GM10266 (cell line): ENCODE measurements around the gene LIN7A.
"Not testable (repeated sequence)": the region's sequence is repeated elsewhere in the genome, so short reads cannot be mapped to it uniquely, and the experiment has no call there.

Experiments
- DNase-seq: peaks from one replicate; pipeline ENCODE4 v3.0.0; 2012; ENCODE audit errors: extremely low spot score
- CTCF ChIP-seq: IDR thresholded peaks from 2 replicates; pipeline ENCODE4 v1.5.1; 2012; ENCODE audit warnings: mild to moderate bottlenecking, low read depth; ENCODE audit not compliant: control insufficient read depth, insufficient read depth; ENCODE audit errors: missing control alignments

LIN7A gene

GRCh38 chr12:80794551-80794950 is 143.2 kb downstream of the LIN7A start:
- TF ChIP-seq CTCF: no peak
- no peak for DNase-seq

GRCh38 chr12:80792861-80793260 is 144.9 kb downstream of the LIN7A start:
- no peak for DNase-seq
- no peak for TF ChIP-seq CTCF

- DNase-seq: no peak
- no peak for TF ChIP-seq CTCF
Measured at GRCh38 chr12:80791863-80792262, 145.9 kb downstream of the LIN7A start.

- not testable (repeated sequence) for DNase-seq
Measured at GRCh38 chr12:80788407-80788806, 149.3 kb downstream of the LIN7A start.

GRCh38 chr12:80782963-80783470 is 154.7 kb downstream of the LIN7A start:
- DNase-seq: not testable (repeated sequence)

GRCh38 chr12:80781313-80781712 is 156.4 kb downstream of the LIN7A start:
- no peak for TF ChIP-seq CTCF
- DNase-seq: no peak

GRCh38 chr12:80780746-80781145 is 157.0 kb downstream of the LIN7A start:
- TF ChIP-seq CTCF: no peak
- DNase-seq: no peak

GRCh38 chr12:80778005-80778541 is 159.7 kb downstream of the LIN7A start:
- no peak for TF ChIP-seq CTCF
- DNase-seq: peak; percentile 66
